Osteoblast (primary cell): ENCODE results near the gene HSPB6. TPM values are rescaled to one million over a fixed set of nuclear protein-coding genes. Genes with fewer than 3 reads are reported as not detected.

Experiments
- DNase-seq: peaks from one replicate; pipeline ENCODE4 v3.0.0; 2011; ENCODE audit warnings: low spot score, mixed read lengths; ENCODE audit not compliant: insufficient read length; ENCODE audit errors: missing footprints
- H2AFZ ChIP-seq: 2 replicates; pipeline ENCODE4 v1.6.0; 2011; ENCODE audit warnings: mild to moderate bottlenecking, low read length
- H3K27ac ChIP-seq: 2 replicates; pipeline ENCODE4 v1.5.1; 2011; ENCODE audit warnings: mild to moderate bottlenecking, low read depth, low read length, moderate library complexity
- H3K27me3 ChIP-seq: 2 replicates; pipeline ENCODE4 v1.6.0; 2012; ENCODE audit warnings: mild to moderate bottlenecking, control low read depth, inconsistent platforms, low read length, moderate library complexity; ENCODE audit not compliant: insufficient read depth
- H3K36me3 ChIP-seq: 2 replicates; pipeline ENCODE4 v1.5.1; 2011; ENCODE audit warnings: mild to moderate bottlenecking, low read length, control low read depth, moderate library complexity; ENCODE audit not compliant: insufficient read depth
- H3K4me1 ChIP-seq: 2 replicates; pipeline ENCODE4 v1.5.1; 2011; ENCODE audit warnings: mild to moderate bottlenecking, low read length, control low read depth, moderate library complexity; ENCODE audit not compliant: insufficient read depth
- H3K4me2 ChIP-seq: 2 replicates; pipeline ENCODE4 v1.6.0; 2011; ENCODE audit warnings: mild to moderate bottlenecking, low read length; ENCODE audit not compliant: insufficient read depth
- H3K4me3 ChIP-seq: fragments of 200-600 bp; sonication (generic); 3 replicates; pipeline ENCODE4 v1.5.1; 2012; ENCODE audit warnings: mild to moderate bottlenecking, low read length, inconsistent platforms; ENCODE audit not compliant: insufficient read depth
- H3K79me2 ChIP-seq: 2 replicates; pipeline ENCODE4 v1.6.0; 2012; ENCODE audit warnings: mild to moderate bottlenecking, low read length, control low read depth, inconsistent platforms; ENCODE audit not compliant: insufficient read depth
- H3K9me3 ChIP-seq: 2 replicates; pipeline ENCODE4 v1.5.1; 2011; ENCODE audit warnings: low read depth, low read length, control low read depth
- H4K20me1 ChIP-seq: 2 replicates; pipeline ENCODE4 v1.6.0; 2012; ENCODE audit warnings: mild to moderate bottlenecking, low read length, control low read depth; ENCODE audit not compliant: insufficient read depth
- total RNA-seq: library from RNA; depleted of rRNA; stranded (reverse); fragments of >200 nt; gene quantifications from 2 replicates; pipeline ENCODE4 v1.2.3, GENCODE V29; 2012
- TF ChIP-seq, protein P1 (sequence below): IDR thresholded peaks from 2 replicates; pipeline ENCODE4 v1.5.1; 2011; ENCODE audit warnings: mild to moderate bottlenecking, low read depth, low read length, moderate library complexity; ENCODE audit errors: extremely low read depth

HSPB6 gene
- total RNA-seq, 1 donor, result 14.5 TPM

GRCh38 chr19:35716801-35717664 lies 39.8 kb downstream of the HSPB6 start:
- DNase-seq, result peak; percentile 100
- Histone ChIP-seq H3K4me2 (peak overlapping the region; percentile 89), H3K36me3 (peaks cover 12% of the 10 kb centered on the region), H3K4me1 (peaks cover 17% of the 10 kb centered on the region), H3K4me3 (peak overlapping the region; percentile 80), H3K27ac (peak overlapping the region; percentile 20), H3K9me3 (no peaks in the 10 kb centered on the region), H3K27me3 (no peaks in the 10 kb centered on the region), H4K20me1 (peaks cover 25% of the 10 kb centered on the region), H2AFZ (peak overlapping the region; percentile 96), H3K79me2 (peaks cover 39% of the 10 kb centered on the region)
- TF ChIP-seq, protein P1, sequence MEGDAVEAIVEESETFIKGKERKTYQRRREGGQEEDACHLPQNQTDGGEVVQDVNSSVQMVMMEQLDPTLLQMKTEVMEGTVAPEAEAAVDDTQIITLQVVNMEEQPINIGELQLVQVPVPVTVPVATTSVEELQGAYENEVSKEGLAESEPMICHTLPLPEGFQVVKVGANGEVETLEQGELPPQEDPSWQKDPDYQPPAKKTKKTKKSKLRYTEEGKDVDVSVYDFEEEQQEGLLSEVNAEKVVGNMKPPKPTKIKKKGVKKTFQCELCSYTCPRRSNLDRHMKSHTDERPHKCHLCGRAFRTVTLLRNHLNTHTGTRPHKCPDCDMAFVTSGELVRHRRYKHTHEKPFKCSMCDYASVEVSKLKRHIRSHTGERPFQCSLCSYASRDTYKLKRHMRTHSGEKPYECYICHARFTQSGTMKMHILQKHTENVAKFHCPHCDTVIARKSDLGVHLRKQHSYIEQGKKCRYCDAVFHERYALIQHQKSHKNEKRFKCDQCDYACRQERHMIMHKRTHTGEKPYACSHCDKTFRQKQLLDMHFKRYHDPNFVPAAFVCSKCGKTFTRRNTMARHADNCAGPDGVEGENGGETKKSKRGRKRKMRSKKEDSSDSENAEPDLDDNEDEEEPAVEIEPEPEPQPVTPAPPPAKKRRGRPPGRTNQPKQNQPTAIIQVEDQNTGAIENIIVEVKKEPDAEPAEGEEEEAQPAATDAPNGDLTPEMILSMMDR, result peak; percentile 78

- Histone ChIP-seq H3K9me3 (no peaks in the 10 kb centered on the region), H4K20me1 (peaks cover 19% of the 10 kb centered on the region), H3K79me2 (peaks cover 33% of the 10 kb centered on the region), H3K36me3 (peaks cover 6% of the 10 kb centered on the region), H2AFZ (peak overlapping the region; percentile 96), H3K27ac (no peak overlapping the region), H3K4me1 (peaks cover 17% of the 10 kb centered on the region), H3K4me2 (peak overlapping the region; percentile 89), H3K27me3 (no peaks in the 10 kb centered on the region), H3K4me3 (peak overlapping the region; percentile 80)
- peak; percentile 98 for DNase-seq
- TF ChIP-seq, protein P1, result no peak
Observed at GRCh38 chr19:35715981-35716800, 40.6 kb downstream of the HSPB6 start.

DNA sequence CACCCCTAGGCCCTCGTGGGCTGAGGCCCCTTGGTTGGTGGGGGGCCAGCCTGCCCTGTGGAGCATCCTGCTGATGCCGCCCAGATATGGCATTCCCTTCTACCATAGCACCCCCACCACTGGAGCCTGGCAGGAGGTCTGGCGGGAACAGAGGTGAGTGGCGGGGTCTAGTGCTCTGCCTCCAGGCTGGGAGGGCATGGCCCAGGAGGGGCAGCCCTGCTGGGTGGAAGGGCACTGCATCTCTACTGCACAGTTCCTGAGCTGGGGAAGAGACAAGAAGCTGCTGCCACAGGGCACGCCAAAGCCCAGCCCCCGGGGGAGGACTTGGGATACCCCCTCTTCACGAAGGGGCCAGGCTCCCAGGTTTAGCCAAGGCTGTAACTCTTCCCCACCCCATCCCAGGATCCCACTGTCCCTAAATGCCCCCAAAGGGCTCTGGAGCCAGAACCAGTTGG lies 41.4 kb downstream of the HSPB6 start:
- TF ChIP-seq, protein P1, result no peak
- Histone ChIP-seq H2AFZ (no peak overlapping the region), H4K20me1 (peaks cover 18% of the 10 kb centered on the region), H3K4me2 (no peak overlapping the region), H3K27ac (no peak overlapping the region), H3K4me3 (no peak overlapping the region), H3K27me3 (no peaks in the 10 kb centered on the region), H3K79me2 (peaks cover 27% of the 10 kb centered on the region), H3K4me1 (peaks cover 17% of the 10 kb centered on the region), H3K36me3 (peaks cover 3% of the 10 kb centered on the region), H3K9me3 (no peaks in the 10 kb centered on the region)
- peak; percentile 78 for DNase-seq
